Type B pancreatic cell (in vitro differentiated cells): Measurements from ENCODE around the gene MTFMT. TPM values are rescaled to one million over a fixed set of nuclear protein-coding genes. Genes with fewer than 3 reads are reported as not detected.

ENCODE experiments used
- DNase-seq: peaks from one replicate; pipeline ENCODE4 v3.0.0; 2021; ENCODE audit warnings: mixed read lengths; ENCODE audit not compliant: unreplicated experiment; ENCODE audit errors: extremely low spot score
- H3K27ac Mint-ChIP-seq: 2 replicates; pipeline ENCODE4 v1.8.0; 2021; ENCODE audit warnings: mild to moderate bottlenecking, mixed read lengths
- H3K27me3 Mint-ChIP-seq: 2 replicates; pipeline ENCODE4 v1.8.0; 2021; ENCODE audit warnings: mixed read lengths
- H3K36me3 Mint-ChIP-seq: 2 replicates; pipeline ENCODE4 v1.8.0; 2021; ENCODE audit warnings: mixed read lengths
- H3K4me1 Mint-ChIP-seq: one replicate; pipeline ENCODE4 v1.8.0; 2021; ENCODE audit warnings: mixed read lengths; ENCODE audit not compliant: unreplicated experiment
- H3K4me3 Mint-ChIP-seq: 2 replicates; pipeline ENCODE4 v1.8.0; 2021; ENCODE audit warnings: mild to moderate bottlenecking, mixed read lengths
- H3K9me3 Mint-ChIP-seq: 2 replicates; pipeline ENCODE4 v1.8.0; 2021; ENCODE audit warnings: mixed read lengths
- total RNA-seq: library from RNA; stranded (reverse); gene quantifications from 2 replicates; pipeline ENCODE4 v1.2.1, GENCODE V29; 2021; ENCODE audit warnings: low replicate concordance
- TF ChIP-seq, protein P1 (sequence below): fragments of 200-600 bp; sonication (generic); conservative IDR thresholded peaks from 2 replicates; pipeline ENCODE4 v1.5.0; 2021; ENCODE audit warnings: antibody characterized with exemption, mild to moderate bottlenecking

The MTFMT gene
- total RNA-seq, 1 donor from 2014 or later: 19.5 TPM

- peaks cover 21% of the 10 kb centered on the region for H3K4me1 Mint-ChIP-seq
- peak overlapping the region; percentile 35 for H3K27ac Mint-ChIP-seq
- H3K36me3 Mint-ChIP-seq: peaks cover 20% of the 10 kb centered on the region
- H3K27me3 Mint-ChIP-seq: no peaks in the 10 kb centered on the region
- TF ChIP-seq, protein P1, sequence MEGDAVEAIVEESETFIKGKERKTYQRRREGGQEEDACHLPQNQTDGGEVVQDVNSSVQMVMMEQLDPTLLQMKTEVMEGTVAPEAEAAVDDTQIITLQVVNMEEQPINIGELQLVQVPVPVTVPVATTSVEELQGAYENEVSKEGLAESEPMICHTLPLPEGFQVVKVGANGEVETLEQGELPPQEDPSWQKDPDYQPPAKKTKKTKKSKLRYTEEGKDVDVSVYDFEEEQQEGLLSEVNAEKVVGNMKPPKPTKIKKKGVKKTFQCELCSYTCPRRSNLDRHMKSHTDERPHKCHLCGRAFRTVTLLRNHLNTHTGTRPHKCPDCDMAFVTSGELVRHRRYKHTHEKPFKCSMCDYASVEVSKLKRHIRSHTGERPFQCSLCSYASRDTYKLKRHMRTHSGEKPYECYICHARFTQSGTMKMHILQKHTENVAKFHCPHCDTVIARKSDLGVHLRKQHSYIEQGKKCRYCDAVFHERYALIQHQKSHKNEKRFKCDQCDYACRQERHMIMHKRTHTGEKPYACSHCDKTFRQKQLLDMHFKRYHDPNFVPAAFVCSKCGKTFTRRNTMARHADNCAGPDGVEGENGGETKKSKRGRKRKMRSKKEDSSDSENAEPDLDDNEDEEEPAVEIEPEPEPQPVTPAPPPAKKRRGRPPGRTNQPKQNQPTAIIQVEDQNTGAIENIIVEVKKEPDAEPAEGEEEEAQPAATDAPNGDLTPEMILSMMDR: no peak
- H3K4me3 Mint-ChIP-seq: peak overlapping the region; percentile 40
- DNase-seq: no peak
- H3K9me3 Mint-ChIP-seq: no peaks in the 10 kb centered on the region
These were observed 50.2 kb downstream of the MTFMT start for GRCh38 chr15:64979252-64979710.

DNA sequence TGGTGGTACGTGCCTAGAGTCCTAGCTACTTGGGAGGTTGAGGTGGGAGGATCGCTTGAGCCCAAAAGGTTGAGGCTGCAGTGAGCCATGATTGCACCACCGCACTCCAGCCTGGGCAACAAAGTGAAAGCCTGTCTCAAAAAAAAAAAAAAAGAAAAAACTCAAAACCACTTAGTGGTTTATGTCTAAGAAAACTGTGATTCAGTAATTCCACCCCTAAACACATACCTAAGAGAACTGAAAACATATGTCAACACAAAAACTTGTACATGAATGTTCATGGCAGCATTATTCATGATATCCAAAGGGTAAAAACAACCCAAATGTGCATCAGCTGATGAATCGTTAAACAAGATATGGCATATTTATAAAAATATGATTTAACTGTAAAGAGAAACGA lies 54.0 kb downstream of the MTFMT start:
- Mint-ChIP-seq H3K27ac (no peak overlapping the region), H3K4me3 (no peak overlapping the region), H3K36me3 (peaks cover 18% of the 10 kb centered on the region), H3K27me3 (no peaks in the 10 kb centered on the region), H3K9me3 (no peaks in the 10 kb centered on the region), H3K4me1 (peaks cover 15% of the 10 kb centered on the region)
- TF ChIP-seq, protein P1: no peak
- no peak for DNase-seq

DNA sequence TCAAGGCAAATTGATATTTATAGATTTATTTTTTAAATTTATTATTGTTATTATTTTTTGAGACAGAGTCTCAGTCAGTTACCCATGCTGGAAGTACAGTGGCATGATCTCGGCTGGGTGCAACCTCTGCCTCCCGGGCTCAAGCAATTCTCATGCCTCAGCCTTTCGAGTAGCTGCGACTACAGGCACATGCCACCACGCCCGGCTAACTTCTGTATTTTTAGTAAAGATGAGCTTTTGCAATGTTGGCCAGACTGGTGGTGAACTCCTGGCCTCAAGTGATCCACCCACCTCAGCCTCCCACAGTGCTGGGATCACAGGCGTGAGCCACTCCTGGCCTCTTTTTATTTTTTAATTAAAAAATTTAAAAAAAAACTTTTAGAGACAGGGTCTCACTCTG lies 58.7 kb downstream of the MTFMT start:
- no peak overlapping the region for H3K4me3 Mint-ChIP-seq
- H3K27me3 Mint-ChIP-seq: no peaks in the 10 kb centered on the region
- peaks cover 18% of the 10 kb centered on the region for H3K36me3 Mint-ChIP-seq
- no peaks in the 10 kb centered on the region for H3K4me1 Mint-ChIP-seq
- DNase-seq: no peak
- TF ChIP-seq, protein P1: no peak
- H3K27ac Mint-ChIP-seq: no peak overlapping the region
- no peaks in the 10 kb centered on the region for H3K9me3 Mint-ChIP-seq

GRCh38 chr15:64969401-64969800 lies 60.0 kb downstream of the MTFMT start:
- H3K27ac Mint-ChIP-seq: no peak overlapping the region
- H3K36me3 Mint-ChIP-seq: peaks cover 23% of the 10 kb centered on the region
- no peak for DNase-seq
- TF ChIP-seq, protein P1: no peak
- no peaks in the 10 kb centered on the region for H3K9me3 Mint-ChIP-seq
- no peak overlapping the region for H3K4me3 Mint-ChIP-seq
- H3K27me3 Mint-ChIP-seq: no peaks in the 10 kb centered on the region
- H3K4me1 Mint-ChIP-seq: no peaks in the 10 kb centered on the region

- TF ChIP-seq, protein P1: no peak
- Mint-ChIP-seq H3K36me3 (peaks cover 50% of the 10 kb centered on the region), H3K4me1 (no peaks in the 10 kb centered on the region), H3K27me3 (no peaks in the 10 kb centered on the region), H3K9me3 (no peaks in the 10 kb centered on the region), H3K4me3 (no peak overlapping the region), H3K27ac (no peak overlapping the region)
- no peak for DNase-seq
These were observed 68.4 kb downstream of the MTFMT start for GRCh38 chr15:64961013-64961412.

GRCh38 chr15:64960153-64960552 lies 69.3 kb downstream of the MTFMT start:
- no peaks in the 10 kb centered on the region for H3K27me3 Mint-ChIP-seq
- no peak overlapping the region for H3K4me3 Mint-ChIP-seq
- no peaks in the 10 kb centered on the region for H3K4me1 Mint-ChIP-seq
- TF ChIP-seq, protein P1: no peak
- DNase-seq: no peak
- H3K36me3 Mint-ChIP-seq: peaks cover 54% of the 10 kb centered on the region
- H3K27ac Mint-ChIP-seq: no peak overlapping the region
- H3K9me3 Mint-ChIP-seq: no peaks in the 10 kb centered on the region
